Thyroid gland (tissue), 4 donors: ENCODE results near the gene TALDO1. TPM values are rescaled to one million over a fixed set of nuclear protein-coding genes. Genes with fewer than 3 reads are reported as not detected.

ENCODE experiments used
- DNase-seq, 2 donors: peaks; one replicate each; pipeline ENCODE4 v3.0.0-alpha.2; 2019
- H3K27ac ChIP-seq, 3 donors: fragments of 200-600 bp; sonication (generic); 1 replicate in 2 of 3; 2 replicates in 1 of 3; pipeline ENCODE4 v1.5.1; 2016 to 2019; ENCODE audit warnings: mild to moderate bottlenecking in 1 of 3, moderate library complexity in 1 of 3
- H3K27me3 ChIP-seq: fragments of 200-600 bp; sonication (generic); one replicate; pipeline ENCODE4 v1.5.1; 2019
- H3K36me3 ChIP-seq, 2 donors: fragments of 200-600 bp; sonication (generic); one replicate each; pipeline ENCODE4 v1.5.1; 2016 to 2019
- H3K4me1 ChIP-seq, 2 donors: fragments of 200-600 bp; sonication (generic); one replicate each; pipeline ENCODE4 v1.5.1; 2017 to 2019
- H3K4me3 ChIP-seq, 3 donors: fragments of 200-600 bp; sonication (generic); replicated peaks in 1 of 3; 1 replicate in 2 of 3; 2 replicates in 1 of 3; pipeline ENCODE4 v1.5.1; 2016; ENCODE audit warnings: mild to moderate bottlenecking in 1 of 3
- H3K9me3 ChIP-seq: fragments of 200-600 bp; sonication (generic); one replicate; pipeline ENCODE4 v1.5.1; 2017
- CTCF ChIP-seq, 6 experiments: fragments of 200-600 bp in 3 of 6; fragments of 450-650 bp in 3 of 6; sonication (generic) in 3 of 6; IDR thresholded peaks; one replicate each; pipeline ENCODE4 v1.5.1; 2016 to 2019; ENCODE audit warnings: antibody characterized with exemption in 6 of 6, mild to moderate bottlenecking in 2 of 6, inconsistent platforms in 1 of 6, moderate library complexity in 1 of 6
- POLR2A ChIP-seq, 2 donors: fragments of 450-650 bp; IDR thresholded peaks; one replicate each; pipeline ENCODE4 v1.6.1; 2017; ENCODE audit warnings: antibody characterized with exemption in 2 of 2, mild to moderate bottlenecking in 2 of 2, moderate library complexity in 1 of 2
- WGBS, 2 donors: methylation state at CpG; one replicate each; pipeline ENCODE4 v1.1.5; 2017; 5-methylcytosine and 5-hydroxymethylcytosine counted together
- intact Hi-C: fragments of 100-400 bp; cut with DNase I; formaldehyde crosslinking; loops from one replicate; pipeline ENCODE4 v1.15.1; 2023
- total RNA-seq, 4 donors: library from RNA; depleted of rRNA; stranded (reverse); fragments of >200 nt; gene quantifications; one replicate each; pipeline ENCODE4 v1.2.3, GENCODE V29; 2016

Gene TALDO1
- total RNA-seq, 4 donors from 2014 or later = 300 to 965 (median 558) TPM

GRCh38 chr11:795634-796564 is 48.6 kb downstream of the TALDO1 start:
- H3K27me3 ChIP-seq = no peaks in the 10 kb centered on the region
- H3K27ac ChIP-seq = peak overlapping the region; percentile 18 to 68 (median 67)
- intact Hi-C loops = no loop called here
- H3K4me3 ChIP-seq = peak overlapping the region; percentile 39 to 71 (median 52)
- 0 to 5% methylated on average over 1 to 21 of the region's 26 CpGs for WGBS, 2 donors
- H3K4me1 ChIP-seq = peaks cover 29 to 31% of the 10 kb centered on the region in 2 donors
- DNase-seq = peak; percentile 81 to 83
- no peaks in the 10 kb centered on the region for H3K9me3 ChIP-seq
- peak; percentile 15 to 31 for TF ChIP-seq POLR2A (IDR thresholded peaks at IDR 0.05)
- no peak for TF ChIP-seq CTCF (IDR thresholded peaks at IDR 0.05)
- no peaks in the 10 kb centered on the region for H3K36me3 ChIP-seq

- DNase-seq = no peak
- Histone ChIP-seq H3K4me1 (peaks cover 29 to 31% of the 10 kb centered on the region in 2 donors), H3K27me3 (no peaks in the 10 kb centered on the region), H3K36me3 (no peaks in the 10 kb centered on the region), H3K27ac (peak overlapping the region; percentile 18 to 68 (median 67)), H3K4me3 (peak overlapping the region in 1 of 3 donors; percentile 71), H3K9me3 (no peaks in the 10 kb centered on the region)
- intact Hi-C loops = no loop called here
- 25 to 26% methylated on average over 5 to 11 of the region's 18 CpGs for WGBS, 2 donors
- TF ChIP-seq CTCF (IDR thresholded peaks at IDR 0.05) (no peak), POLR2A (IDR thresholded peaks at IDR 0.05) (no peak)
Measured at GRCh38 chr11:796565-797295, 49.5 kb downstream of the TALDO1 start.

GRCh38 chr11:797296-798092 is 50.2 kb downstream of the TALDO1 start:
- 0 to 1% methylated on average over 8 to 41 of the region's 57 CpGs for WGBS, 2 donors
- Histone ChIP-seq H3K9me3 (no peaks in the 10 kb centered on the region), H3K4me3 (peak overlapping the region; percentile 50 to 71 (median 54)), H3K27me3 (no peaks in the 10 kb centered on the region), H3K27ac (peak overlapping the region; percentile 18 to 68 (median 67)), H3K36me3 (no peaks in the 10 kb centered on the region), H3K4me1 (peaks cover 29 to 31% of the 10 kb centered on the region in 2 donors)
- TF ChIP-seq CTCF (IDR thresholded peaks at IDR 0.05) = no peak
- no peak for TF ChIP-seq POLR2A (IDR thresholded peaks at IDR 0.05)
- peak; percentile 67 for DNase-seq
- intact Hi-C loops = no loop called here

GRCh38 chr11:798093-798713 is 50.9 kb downstream of the TALDO1 start, which contains the start of gene SLC25A22:
SLC25A22 (minus strand) TSS chr11:798281; CDS start chr11:795006, 3,275 bp downstream.
- 5% methylated on average over 18 of the region's 69 CpGs; no CpG with 5 or more reads in 1 of the 2 donors for WGBS, 2 donors

More at GRCh38 chr11:798093-798713, 50.9 kb downstream of the TALDO1 start, which contains the start of gene SLC25A22:
- TF ChIP-seq CTCF (IDR thresholded peaks at IDR 0.05) = peak; percentile 45 to 99 (median 84)
- TF ChIP-seq POLR2A (IDR thresholded peaks at IDR 0.05) = peak in 1 of 2 donors; percentile 32
- H3K27me3 ChIP-seq = no peaks in the 10 kb centered on the region
- no peaks in the 10 kb centered on the region for H3K9me3 ChIP-seq
- no peaks in the 10 kb centered on the region for H3K36me3 ChIP-seq
- peak within 1 kb of the TSS; percentile 50 to 71 (median 54) for H3K4me3 ChIP-seq
- peaks cover 29 to 31% of the 10 kb centered on the region in 2 donors for H3K4me1 ChIP-seq
- peak within 1 kb of the TSS; percentile 18 to 68 (median 67) for H3K27ac ChIP-seq
- peak; percentile 76 to 77 for DNase-seq
- intact Hi-C loops = no loop called here
